ENCODE data around the gene WDTC1. TPM values are rescaled to one million over a fixed set of nuclear protein-coding genes. Genes with fewer than 3 reads are reported as not detected.
"Not testable (repeated sequence)": the region's sequence is repeated elsewhere in the genome, so short reads cannot be mapped to it uniquely, and the experiment has no call there.

WDTC1 gene
- total and polyA plus RNA-seq, 3 donors from 2014 or later: 61.4 to 142 (median 69.5) TPM

- TF ChIP-seq, protein P1, sequence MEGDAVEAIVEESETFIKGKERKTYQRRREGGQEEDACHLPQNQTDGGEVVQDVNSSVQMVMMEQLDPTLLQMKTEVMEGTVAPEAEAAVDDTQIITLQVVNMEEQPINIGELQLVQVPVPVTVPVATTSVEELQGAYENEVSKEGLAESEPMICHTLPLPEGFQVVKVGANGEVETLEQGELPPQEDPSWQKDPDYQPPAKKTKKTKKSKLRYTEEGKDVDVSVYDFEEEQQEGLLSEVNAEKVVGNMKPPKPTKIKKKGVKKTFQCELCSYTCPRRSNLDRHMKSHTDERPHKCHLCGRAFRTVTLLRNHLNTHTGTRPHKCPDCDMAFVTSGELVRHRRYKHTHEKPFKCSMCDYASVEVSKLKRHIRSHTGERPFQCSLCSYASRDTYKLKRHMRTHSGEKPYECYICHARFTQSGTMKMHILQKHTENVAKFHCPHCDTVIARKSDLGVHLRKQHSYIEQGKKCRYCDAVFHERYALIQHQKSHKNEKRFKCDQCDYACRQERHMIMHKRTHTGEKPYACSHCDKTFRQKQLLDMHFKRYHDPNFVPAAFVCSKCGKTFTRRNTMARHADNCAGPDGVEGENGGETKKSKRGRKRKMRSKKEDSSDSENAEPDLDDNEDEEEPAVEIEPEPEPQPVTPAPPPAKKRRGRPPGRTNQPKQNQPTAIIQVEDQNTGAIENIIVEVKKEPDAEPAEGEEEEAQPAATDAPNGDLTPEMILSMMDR (IDR thresholded peaks at IDR 0.05): peak; percentile 76 to 90 (median 83)
- no peak for TF ChIP-seq POLR2A (IDR thresholded peaks at IDR 0.05)
These were observed 50.2 kb downstream of the WDTC1 start for GRCh38 chr1:27284425-27285273.

GRCh38 chr1:27285274-27285660 lies 50.8 kb downstream of the WDTC1 start:
- 75 to 83% methylated on average over 2 of the region's 2 CpGs for WGBS, 2 donors
- no peaks in the 10 kb centered on the region for H3K36me3 ChIP-seq (ENCODE audit: low read depth, missing control alignments)
- intact Hi-C loops (cut with DNase I; ENCODE audit: low total_unique reads): no loop called here
- H3K27me3 ChIP-seq: no peaks in the 10 kb centered on the region
- no peak overlapping the region for H3K4me3 ChIP-seq
- TF ChIP-seq POLR2A (IDR thresholded peaks at IDR 0.05): no peak
- TF ChIP-seq, protein P1 (IDR thresholded peaks at IDR 0.05): no peak
- no peak overlapping the region for H3K27ac ChIP-seq
- no peaks in the 10 kb centered on the region for H3K4me1 ChIP-seq
- no peaks in the 10 kb centered on the region for H3K9me3 ChIP-seq
- DNase-seq: no peak

More at GRCh38 chr1:27284425-27285273, 50.2 kb downstream of the WDTC1 start:
- 57 to 58% methylated on average over 11 of the region's 11 CpGs for WGBS, 2 donors
- DNase-seq: peak; percentile 96
- H3K36me3 ChIP-seq (ENCODE audit: low read depth, missing control alignments): no peaks in the 10 kb centered on the region
- H3K27ac ChIP-seq: no peak overlapping the region
- no peak overlapping the region for H3K4me3 ChIP-seq
- intact Hi-C loops (cut with DNase I; ENCODE audit: low total_unique reads): loop anchor here (5.0 kb wide), 1 partner anchor 177 kb away; no protein-coding TSS in a partner anchor
- H3K4me1 ChIP-seq: no peaks in the 10 kb centered on the region
- H3K27me3 ChIP-seq: no peaks in the 10 kb centered on the region
- no peaks in the 10 kb centered on the region for H3K9me3 ChIP-seq

- WGBS, 2 donors: 96 to 99% methylated on average over 7 of the region's 7 CpGs
- H3K4me3 ChIP-seq; H3K36me3 ChIP-seq (ENCODE audit: low read depth, missing control alignments); H3K27me3 ChIP-seq; H3K4me1 ChIP-seq; H3K27ac ChIP-seq; H3K9me3 ChIP-seq; DNase-seq; intact Hi-C loops (cut with DNase I; ENCODE audit: low total_unique reads): not testable (repeated sequence)
These were observed 51.4 kb downstream of the WDTC1 start for GRCh38 chr1:27285821-27286220.

DNA sequence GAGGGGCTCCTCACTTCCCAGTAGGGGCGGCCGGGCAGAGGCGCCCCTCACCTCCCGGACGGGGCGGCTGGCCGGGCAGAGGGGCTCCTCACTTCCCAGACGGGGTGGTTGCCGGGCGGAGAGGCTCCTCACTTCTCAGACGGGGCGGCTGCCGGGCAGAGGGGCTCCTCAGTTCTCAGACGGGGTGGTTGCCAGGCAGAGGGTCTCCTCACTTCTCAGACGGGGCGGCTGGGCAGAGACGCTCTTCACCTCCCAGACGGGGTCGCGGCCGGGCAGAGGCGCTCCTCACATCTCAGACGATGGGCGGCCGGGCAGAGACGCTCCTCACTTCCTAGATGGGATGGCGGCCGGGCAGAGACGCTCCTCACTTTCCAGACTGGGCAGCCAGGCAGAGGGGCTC lies 54.7 kb downstream of the WDTC1 start:
- H3K9me3 ChIP-seq; DNase-seq; intact Hi-C loops (cut with DNase I; ENCODE audit: low total_unique reads); H3K27me3 ChIP-seq; H3K27ac ChIP-seq; H3K4me3 ChIP-seq; H3K4me1 ChIP-seq; H3K36me3 ChIP-seq (ENCODE audit: low read depth, missing control alignments): not testable (repeated sequence)
- 79 to 89% methylated on average over 12 to 13 of the region's 29 CpGs for WGBS, 2 donors

DNA sequence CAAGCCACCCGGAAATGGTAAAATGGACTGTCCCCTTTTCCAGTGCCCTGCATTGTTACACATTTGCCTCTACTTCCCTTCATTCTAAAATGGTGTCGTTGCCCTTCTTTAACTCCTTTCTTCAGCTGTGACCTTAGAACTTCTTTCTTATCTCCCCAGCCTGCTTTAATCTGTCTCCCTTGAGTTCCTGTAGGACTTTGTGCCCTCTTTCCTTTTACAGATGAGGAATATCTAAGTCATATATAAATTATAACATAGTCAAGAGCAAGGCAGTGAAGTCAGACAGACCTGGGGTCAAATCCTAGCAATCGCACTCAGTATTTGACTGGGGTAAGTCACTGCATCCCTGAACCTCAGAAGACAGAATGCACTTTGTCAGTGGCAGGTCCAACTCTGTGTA lies 56.1 kb downstream of the WDTC1 start:
- H3K4me1 ChIP-seq: no peaks in the 10 kb centered on the region
- intact Hi-C loops (cut with DNase I; ENCODE audit: low total_unique reads): no loop called here
- no peak for DNase-seq
- 62 to 80% methylated on average over 3 of the region's 3 CpGs for WGBS, 2 donors
- no peak for TF ChIP-seq POLR2A (IDR thresholded peaks at IDR 0.05)
- TF ChIP-seq, protein P1 (IDR thresholded peaks at IDR 0.05): no peak
- no peak overlapping the region for H3K4me3 ChIP-seq
- H3K36me3 ChIP-seq (ENCODE audit: low read depth, missing control alignments): no peaks in the 10 kb centered on the region
- no peak overlapping the region for H3K27ac ChIP-seq
- H3K9me3 ChIP-seq: no peaks in the 10 kb centered on the region
- H3K27me3 ChIP-seq: no peaks in the 10 kb centered on the region

DNA sequence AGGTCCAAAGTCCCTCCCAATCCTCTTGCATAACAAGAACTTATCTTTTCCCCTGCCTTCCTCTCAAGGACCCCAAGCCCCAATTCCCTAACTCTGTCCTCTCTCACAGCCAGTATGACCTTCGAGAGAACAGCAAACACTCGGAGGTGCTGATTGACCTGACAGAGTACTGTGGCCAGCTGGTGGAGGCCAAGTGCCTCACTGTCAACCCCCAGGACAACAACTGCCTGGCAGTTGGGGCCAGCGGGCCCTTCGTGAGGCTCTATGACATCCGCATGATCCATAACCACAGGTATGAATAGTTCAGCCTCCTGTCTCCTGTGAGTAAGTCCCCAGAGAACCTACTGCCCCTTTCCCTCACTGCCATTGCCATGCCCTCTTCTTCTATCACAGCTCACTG lies 57.7 kb downstream of the WDTC1 start:
- WGBS, 2 donors: 86 to 90% methylated on average over 5 of the region's 5 CpGs
- no peak for DNase-seq
- Histone ChIP-seq H3K27ac (no peak overlapping the region), H3K4me3 (no peak overlapping the region), H3K9me3 (no peaks in the 10 kb centered on the region), H3K4me1 (no peaks in the 10 kb centered on the region), H3K36me3 (ENCODE audit: low read depth, missing control alignments) (no peaks in the 10 kb centered on the region), H3K27me3 (no peaks in the 10 kb centered on the region)
- intact Hi-C loops (cut with DNase I; ENCODE audit: low total_unique reads): no loop called here
- TF ChIP-seq POLR2A (IDR thresholded peaks at IDR 0.05): no peak
- TF ChIP-seq, protein P1 (IDR thresholded peaks at IDR 0.05): no peak
